SK-N-MC (cell line): ENCODE measurements around the gene EGFR.

Experiments used
- DNase-seq: peaks from one replicate; pipeline ENCODE4 v3.0.0-alpha.2; 2011; ENCODE audit warnings: low read depth, low spot score
- H3K27ac ChIP-seq: fragments of 200-600 bp; sonication (generic); 2 replicates; pipeline ENCODE4 v1.5.1; 2016; ENCODE audit warnings: mixed run types
- H3K36me3 ChIP-seq: fragments of 200-600 bp; sonication (generic); 2 replicates; pipeline ENCODE4 v1.6.1; 2017; ENCODE audit warnings: antibody characterized with exemption, low read length, mixed read lengths; ENCODE audit not compliant: insufficient read depth
- H3K4me3 ChIP-seq: fragments of 200-600 bp; sonication (generic); 2 replicates; pipeline ENCODE4 v1.5.1; 2016
- H3K9ac ChIP-seq: fragments of 200-600 bp; sonication (generic); 2 replicates; pipeline ENCODE4 v1.8.0; 2017; ENCODE audit warnings: mixed run types, mixed read lengths; ENCODE audit not compliant: insufficient read length
- H3K9me3 ChIP-seq: fragments of 200-600 bp; sonication (generic); 2 replicates; pipeline ENCODE4 v1.6.1; 2017; ENCODE audit warnings: low read depth, mild to moderate bottlenecking, antibody characterized with exemption, low read length, moderate library complexity, mixed read lengths
- EZH2 ChIP-seq: fragments of 200-600 bp; sonication (generic); IDR thresholded peaks from one replicate; pipeline ENCODE4 v1.6.1; 2017; ENCODE audit warnings: antibody characterized with exemption
- FOXP2 ChIP-seq: optimal IDR thresholded peaks from 2 replicates; pipeline ENCODE3; 2011; ENCODE audit warnings: mild to moderate bottlenecking, moderate library complexity; ENCODE audit not compliant: insufficient read depth; ENCODE audit errors: extremely low read length, control extremely low read depth
- POLR2AphosphoS5 ChIP-seq: IDR thresholded peaks from 2 replicates; pipeline ENCODE4 v1.6.1; 2012; ENCODE audit warnings: mild to moderate bottlenecking, low read depth, low read length, borderline replicate concordance

The EGFR gene

DNA sequence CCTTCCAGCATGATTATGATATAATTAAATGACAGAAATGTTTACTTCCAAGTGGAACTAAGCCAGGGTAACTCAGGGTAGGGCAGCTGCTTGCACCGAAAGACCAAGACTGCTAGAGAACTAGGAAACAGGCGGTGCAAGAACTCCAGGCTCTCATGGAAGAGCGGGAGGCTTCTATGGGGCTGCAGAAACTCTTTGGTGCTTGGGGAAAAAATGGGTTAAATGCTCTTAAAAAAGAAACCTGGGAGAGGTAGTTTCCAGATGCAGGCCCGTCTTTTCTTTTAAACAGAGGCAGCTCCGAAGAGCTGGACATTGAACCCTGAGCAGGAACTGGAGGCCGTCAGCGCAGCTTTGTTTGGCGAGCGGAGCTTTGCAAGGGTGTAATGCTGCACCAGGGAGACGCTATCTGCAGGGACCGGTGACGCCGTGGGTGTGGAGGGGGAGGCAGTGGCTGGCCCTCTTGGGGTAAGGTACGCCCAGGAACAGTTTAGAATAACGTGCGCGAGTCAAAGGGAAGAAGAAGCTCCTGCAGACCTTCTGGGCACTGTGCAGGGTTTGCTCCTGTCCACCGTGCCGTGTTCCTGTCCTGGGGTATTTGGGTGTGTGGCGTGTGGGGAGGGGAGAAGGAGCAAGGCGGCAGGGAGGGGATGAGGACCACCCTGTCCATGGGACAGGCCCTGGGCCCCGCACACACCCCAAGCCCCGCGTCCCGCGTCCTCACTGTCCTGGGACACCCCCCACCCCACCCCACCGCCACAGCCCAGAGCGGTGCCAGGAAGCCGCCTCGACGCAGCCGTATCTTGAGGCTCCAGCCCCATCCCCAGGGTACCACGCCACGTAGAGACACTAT lies 59.0 kb downstream of the EGFR start:
- no peaks in the 10 kb centered on the region for H3K36me3 ChIP-seq
- no peak for DNase-seq
- H3K9ac ChIP-seq, result no peak overlapping the region

DNA sequence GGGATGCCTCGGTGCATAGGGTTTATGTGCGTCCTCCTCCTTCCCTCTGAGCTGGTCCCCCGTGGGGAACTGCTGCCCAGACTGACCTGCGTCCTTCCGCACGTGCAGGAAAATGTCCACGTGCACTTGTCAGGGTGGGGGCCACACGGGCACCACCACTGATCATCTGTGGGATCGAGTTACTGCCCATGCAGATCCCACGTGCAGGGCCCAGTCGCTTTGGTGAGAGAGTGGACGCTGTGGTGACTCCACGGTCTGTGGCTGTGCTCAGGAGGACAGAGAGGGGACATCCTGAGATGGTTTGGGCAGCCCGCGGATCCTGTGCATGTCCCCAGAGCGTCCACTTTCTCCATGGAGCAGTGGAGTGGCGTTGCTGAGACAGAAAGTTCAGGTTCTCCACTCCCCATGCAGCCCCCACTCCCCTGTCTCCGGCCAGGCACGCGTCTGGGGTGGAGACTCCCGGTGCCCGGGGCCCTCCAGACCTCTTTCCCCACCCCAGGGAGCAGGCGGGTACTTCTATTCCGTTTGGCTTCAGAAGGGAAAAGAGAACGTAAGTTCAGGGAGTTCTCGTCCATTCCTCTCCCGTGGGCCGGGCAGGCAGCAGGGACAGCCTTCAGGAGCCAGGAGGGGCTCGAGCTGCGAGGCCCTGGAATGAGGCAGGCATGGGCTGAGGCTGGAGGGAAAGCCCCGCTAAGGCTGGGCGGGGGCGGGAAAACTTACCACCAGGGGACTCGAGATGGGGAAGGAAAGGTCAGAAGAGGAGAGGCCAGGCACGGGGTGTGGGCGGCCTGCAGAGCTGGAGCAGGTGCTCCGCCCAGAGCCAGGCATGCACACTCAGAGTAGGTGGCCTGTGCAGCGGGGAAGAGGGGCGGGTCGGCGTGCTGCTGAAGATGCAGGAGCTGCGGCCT lies 59.9 kb downstream of the EGFR start:
- Histone ChIP-seq H3K9ac (no peak overlapping the region), H3K4me3 (no peak overlapping the region), H3K27ac (no peak overlapping the region), H3K9me3 (no peaks in the 10 kb centered on the region), H3K36me3 (no peaks in the 10 kb centered on the region)
- no peak for DNase-seq
- TF ChIP-seq FOXP2, result no peak
- no peak for TF ChIP-seq POLR2AphosphoS5
- TF ChIP-seq EZH2, result no peak

More for the DNA sequence above, 59.0 kb downstream of the EGFR start:
- H3K27ac ChIP-seq, result no peak overlapping the region
- H3K4me3 ChIP-seq, result no peak overlapping the region
- TF ChIP-seq FOXP2, result no peak
- no peak for TF ChIP-seq POLR2AphosphoS5
- TF ChIP-seq EZH2, result no peak
- H3K9me3 ChIP-seq, result no peaks in the 10 kb centered on the region

DNA sequence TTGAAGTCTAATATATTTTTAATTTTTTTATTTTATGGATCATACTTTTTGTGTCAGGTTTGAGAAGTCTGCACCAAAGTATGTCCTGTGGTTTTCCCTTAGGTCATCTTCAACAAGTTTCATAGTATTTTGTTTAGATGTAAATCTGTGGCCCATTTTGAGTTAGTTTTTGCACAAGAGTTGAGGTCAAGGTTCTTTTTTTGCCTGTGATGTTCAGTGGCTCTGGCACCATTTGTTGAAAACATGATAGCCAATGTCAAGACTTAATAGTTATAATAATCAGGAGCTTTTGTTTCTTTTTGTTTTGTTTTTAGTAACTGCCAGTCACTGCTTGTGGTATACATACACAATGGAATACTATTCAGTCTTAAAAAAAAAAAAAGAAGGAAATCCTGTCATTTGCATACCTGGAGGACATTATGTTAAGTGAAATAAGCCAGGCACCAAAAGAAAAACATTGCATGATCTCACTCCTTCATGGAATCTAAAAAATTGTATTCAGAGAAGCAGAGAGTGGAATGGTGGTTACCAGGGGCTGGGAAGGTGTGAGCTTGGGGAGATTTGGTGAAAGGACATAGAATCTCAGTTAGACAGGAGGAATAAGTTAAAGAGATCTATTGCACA lies 61.3 kb downstream of the EGFR start:
- no peak for DNase-seq
- no peak for TF ChIP-seq FOXP2
- no peak for TF ChIP-seq POLR2AphosphoS5
- no peak for TF ChIP-seq EZH2
- no peak overlapping the region for H3K27ac ChIP-seq
- no peaks in the 10 kb centered on the region for H3K9me3 ChIP-seq
- H3K4me3 ChIP-seq, result no peak overlapping the region
- H3K36me3 ChIP-seq, result no peaks in the 10 kb centered on the region
- H3K9ac ChIP-seq, result no peak overlapping the region

- no peak overlapping the region for H3K4me3 ChIP-seq
- no peaks in the 10 kb centered on the region for H3K9me3 ChIP-seq
- no peak for TF ChIP-seq FOXP2
- TF ChIP-seq EZH2, result no peak
- TF ChIP-seq POLR2AphosphoS5, result no peak
- no peak for DNase-seq
- no peak overlapping the region for H3K27ac ChIP-seq
- no peaks in the 10 kb centered on the region for H3K36me3 ChIP-seq
- H3K9ac ChIP-seq, result no peak overlapping the region
These were observed 62.3 kb downstream of the EGFR start for GRCh38 chr7:55081068-55081467.

DNA sequence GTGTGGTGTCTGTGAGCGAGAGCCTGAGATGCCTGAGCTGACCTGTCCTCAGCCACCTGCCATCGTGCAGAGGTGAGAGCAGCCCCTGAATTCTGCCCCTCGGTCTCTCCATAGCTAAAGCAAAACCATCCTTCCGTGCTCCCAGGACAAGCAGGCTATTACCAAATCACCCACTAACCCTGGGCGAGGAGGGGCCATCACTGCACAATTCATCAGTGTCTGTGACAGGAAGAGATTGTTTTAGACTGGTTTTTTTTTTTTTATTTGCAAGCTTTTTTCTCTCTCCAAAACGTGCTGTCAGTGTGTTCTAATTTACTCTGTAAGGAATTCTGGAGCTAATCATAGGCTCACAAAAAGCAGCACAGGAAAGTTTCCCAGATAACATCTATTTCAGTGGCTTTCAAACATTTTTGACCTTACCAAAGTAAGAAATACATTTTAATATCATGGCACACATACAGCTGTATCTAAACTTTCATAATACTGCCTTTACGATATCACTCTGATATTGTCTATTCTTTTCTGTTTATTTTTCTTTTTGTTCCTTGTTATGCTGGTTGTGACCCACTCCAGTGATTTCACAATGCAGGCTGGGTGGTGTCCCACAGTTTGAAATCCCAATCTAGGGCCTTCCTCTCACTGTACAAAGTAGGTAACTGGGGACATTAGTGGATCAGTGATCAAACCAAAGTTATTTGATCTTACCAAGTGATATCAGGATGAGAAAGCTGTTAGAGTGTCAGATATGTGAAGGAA lies 62.8 kb downstream of the EGFR start:
- H3K9ac ChIP-seq, result no peak overlapping the region

DNA sequence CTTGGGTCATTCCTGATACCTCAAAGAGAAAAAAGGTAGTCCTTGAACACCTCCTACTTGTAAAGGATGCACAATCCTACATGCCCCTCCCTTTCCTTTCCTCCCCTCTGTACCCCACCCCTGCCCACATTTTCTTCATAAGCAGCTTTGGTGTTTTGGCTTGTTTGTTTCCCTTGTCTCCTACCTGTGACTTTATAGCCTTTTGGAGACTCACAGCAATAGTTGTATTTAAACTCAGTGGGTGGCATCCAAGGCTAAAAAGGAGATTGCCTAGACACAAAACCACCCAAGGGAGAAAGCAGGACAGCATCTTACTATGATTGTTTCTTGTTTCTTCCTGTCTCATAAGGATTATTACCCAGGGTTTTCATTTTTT lies 63.4 kb downstream of the EGFR start:
- no peaks in the 10 kb centered on the region for H3K9me3 ChIP-seq
- no peak overlapping the region for H3K4me3 ChIP-seq
- no peak overlapping the region for H3K9ac ChIP-seq
- H3K36me3 ChIP-seq, result no peaks in the 10 kb centered on the region
- no peak for TF ChIP-seq FOXP2
- no peak for TF ChIP-seq POLR2AphosphoS5
- no peak for TF ChIP-seq EZH2
- DNase-seq, result no peak
- no peak overlapping the region for H3K27ac ChIP-seq

More for the DNA sequence above, 62.8 kb downstream of the EGFR start:
- no peak overlapping the region for H3K27ac ChIP-seq
- no peak for DNase-seq
- H3K4me3 ChIP-seq, result no peak overlapping the region
- TF ChIP-seq POLR2AphosphoS5 (no peak), EZH2 (no peak), FOXP2 (no peak)
- no peaks in the 10 kb centered on the region for H3K36me3 ChIP-seq
- H3K9me3 ChIP-seq, result no peaks in the 10 kb centered on the region

- Histone ChIP-seq H3K4me3 (no peak overlapping the region), H3K27ac (no peak overlapping the region), H3K9ac (no peak overlapping the region), H3K9me3 (no peaks in the 10 kb centered on the region), H3K36me3 (no peaks in the 10 kb centered on the region)
- no peak for DNase-seq
- TF ChIP-seq EZH2 (no peak), FOXP2 (no peak), POLR2AphosphoS5 (no peak)
These were observed 64.4 kb downstream of the EGFR start for GRCh38 chr7:55083206-55083605.
